Tibial nerve (tissue), 4 donors: ENCODE results near the gene NELL1. TPM values are rescaled to one million over a fixed set of nuclear protein-coding genes. Genes with fewer than 3 reads are reported as not detected.

ENCODE experiments used
- DNase-seq, 2 donors: peaks; one replicate each; pipeline ENCODE4 v3.0.0-alpha.2; 2019; ENCODE audit warnings: low spot score in 2 of 2
- H3K27ac ChIP-seq, 4 donors: fragments of 200-600 bp; sonication (generic) in 3 of 4; one replicate each; pipeline ENCODE4 v1.5.1; 2017 to 2019; ENCODE audit warnings: mild to moderate bottlenecking in 1 of 4
- H3K27me3 ChIP-seq, 2 donors: fragments of 200-600 bp; sonication (generic) in 1 of 2; one replicate each; pipeline versions ENCODE4 v1.5.1 to v1.6.0; 2017 to 2019
- H3K36me3 ChIP-seq, 3 donors: fragments of 200-600 bp; sonication (generic); one replicate each; pipeline ENCODE4 v1.5.1; 2018 to 2019
- H3K4me1 ChIP-seq, 4 donors: fragments of 200-600 bp; sonication (generic) in 3 of 4; one replicate each; pipeline ENCODE4 v1.5.1; 2017 to 2019
- H3K4me3 ChIP-seq, 4 donors: fragments of 200-600 bp; sonication (generic) in 3 of 4; one replicate each; pipeline ENCODE4 v1.5.1; 2017 to 2019; ENCODE audit warnings: mild to moderate bottlenecking in 1 of 4, moderate library complexity in 1 of 4
- H3K9me3 ChIP-seq, 4 donors: fragments of 200-600 bp; sonication (generic) in 3 of 4; one replicate each; pipeline ENCODE4 v1.5.1; 2017 to 2019
- CTCF ChIP-seq, 5 experiments: fragments of 200-600 bp in 3 of 5; fragments of 450-650 bp in 2 of 5; sonication (generic) in 3 of 5; IDR thresholded peaks; one replicate each; pipeline ENCODE4 v1.5.1; 2016 to 2019; ENCODE audit warnings: antibody characterized with exemption in 5 of 5, mild to moderate bottlenecking in 3 of 5, moderate library complexity in 2 of 5
- EP300 ChIP-seq, 2 donors: sonication (generic); formaldehyde crosslinking; IDR thresholded peaks; one replicate each; pipeline ENCODE4 v1.6.1; 2017; ENCODE audit warnings: antibody characterized with exemption in 2 of 2, mild to moderate bottlenecking in 1 of 2
- POLR2A ChIP-seq, 2 donors: fragments of 450-650 bp; IDR thresholded peaks; one replicate each; pipeline ENCODE4 v1.6.1; 2017; ENCODE audit warnings: antibody characterized with exemption in 2 of 2, mild to moderate bottlenecking in 2 of 2, moderate library complexity in 2 of 2
- WGBS, 2 donors: methylation state at CpG; one replicate each; pipeline ENCODE4 v1.1.5; 2018; 5-methylcytosine and 5-hydroxymethylcytosine counted together
- total RNA-seq, 4 donors: library from RNA; depleted of rRNA; stranded (reverse); fragments of >200 nt; gene quantifications; one replicate each; pipeline ENCODE4 v1.1.0, GENCODE V29; 2016

Gene NELL1
- total RNA-seq, 4 donors from 2014 or later = not detected

DNA sequence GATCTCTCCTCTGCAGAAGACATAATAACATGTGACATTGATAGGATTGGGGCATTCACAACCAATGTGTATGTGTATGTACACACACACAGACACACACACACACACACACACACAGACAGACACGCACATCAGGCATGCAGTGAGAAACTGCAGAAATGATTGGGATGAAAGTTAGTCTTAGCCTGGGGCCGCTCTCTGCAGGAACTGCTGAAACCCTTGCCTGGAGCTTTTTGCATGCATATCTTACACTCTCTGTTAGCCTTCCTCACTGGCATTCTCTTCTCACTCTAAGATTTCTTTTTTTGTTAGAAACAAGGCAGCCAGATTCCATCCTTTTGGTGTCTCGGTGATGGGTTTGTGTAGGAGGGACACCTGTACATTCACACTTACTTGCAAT is 337.9 kb downstream of the NELL1 start:
- Histone ChIP-seq H3K4me3 (no peak overlapping the region), H3K27me3 (no peaks in the 10 kb centered on the region), H3K9me3 (peaks cover 0 to 7% (median 0%) of the 10 kb centered on the region in 4 donors), H3K36me3 (no peaks in the 10 kb centered on the region), H3K4me1 (no peaks in the 10 kb centered on the region), H3K27ac (no peak overlapping the region)
- DNase-seq = no peak
- 60 to 65% methylated on average over 3 of the region's 3 CpGs for WGBS, 2 donors
- TF ChIP-seq POLR2A (IDR thresholded peaks at IDR 0.05) (no peak), CTCF (IDR thresholded peaks at IDR 0.05) (no peak), EP300 (IDR thresholded peaks at IDR 0.05) (no peak)

GRCh38 chr11:21018248-21018647 is 348.9 kb downstream of the NELL1 start:
- H3K36me3 ChIP-seq = no peaks in the 10 kb centered on the region
- H3K9me3 ChIP-seq = no peaks in the 10 kb centered on the region
- TF ChIP-seq POLR2A (IDR thresholded peaks at IDR 0.05) = no peak
- TF ChIP-seq EP300 (IDR thresholded peaks at IDR 0.05) = no peak
- no peak for TF ChIP-seq CTCF (IDR thresholded peaks at IDR 0.05)
- H3K4me1 ChIP-seq = no peaks in the 10 kb centered on the region
- 56 to 64% methylated on average over 3 of the region's 3 CpGs for WGBS, 2 donors
- no peak overlapping the region for H3K27ac ChIP-seq
- H3K4me3 ChIP-seq = no peak overlapping the region
- H3K27me3 ChIP-seq = no peaks in the 10 kb centered on the region
- no peak for DNase-seq

- H3K36me3 ChIP-seq = no peaks in the 10 kb centered on the region
- no peak for DNase-seq
- H3K27me3 ChIP-seq = no peaks in the 10 kb centered on the region
- no peak overlapping the region for H3K4me3 ChIP-seq
- no peak overlapping the region for H3K27ac ChIP-seq
- 23 to 48% methylated on average over 1 of the region's 1 CpG for WGBS, 2 donors
- H3K9me3 ChIP-seq = no peaks in the 10 kb centered on the region
- H3K4me1 ChIP-seq = no peaks in the 10 kb centered on the region
- TF ChIP-seq POLR2A (IDR thresholded peaks at IDR 0.05) = no peak
Observed at GRCh38 chr11:21026685-21027084, 357.3 kb downstream of the NELL1 start.

- WGBS, 2 donors = 65 to 77% methylated on average over 2 of the region's 2 CpGs
- H3K27me3 ChIP-seq = no peaks in the 10 kb centered on the region
- H3K9me3 ChIP-seq = no peaks in the 10 kb centered on the region
- no peaks in the 10 kb centered on the region for H3K4me1 ChIP-seq
- H3K4me3 ChIP-seq = no peak overlapping the region
- TF ChIP-seq POLR2A (IDR thresholded peaks at IDR 0.05) (no peak), CTCF (IDR thresholded peaks at IDR 0.05) (no peak), EP300 (IDR thresholded peaks at IDR 0.05) (no peak)
- DNase-seq = no peak
- H3K36me3 ChIP-seq = no peaks in the 10 kb centered on the region
- no peak overlapping the region for H3K27ac ChIP-seq
Observed at GRCh38 chr11:21037850-21038249, 368.5 kb downstream of the NELL1 start.

DNA sequence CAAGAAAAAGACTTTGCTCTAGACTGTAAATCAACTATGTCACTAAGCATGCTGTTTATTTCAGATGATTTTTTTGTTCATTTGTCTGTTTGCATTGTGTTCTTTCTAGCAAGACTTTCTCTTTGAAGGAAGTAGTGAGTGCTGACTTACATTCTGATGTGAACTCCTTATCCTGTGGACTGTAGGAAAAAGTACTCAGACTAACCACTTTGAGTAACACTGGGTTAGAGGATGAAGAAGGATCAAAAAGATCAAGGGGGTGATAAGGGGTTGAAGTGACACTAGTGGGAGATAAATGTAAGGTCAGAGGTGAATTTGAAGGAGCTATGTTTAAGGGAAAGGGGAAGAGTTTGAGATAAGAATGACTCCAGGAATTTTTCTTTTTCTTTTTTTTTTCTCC is 369.4 kb downstream of the NELL1 start:
- DNase-seq = no peak
- Histone ChIP-seq H3K4me3 (no peak overlapping the region), H3K4me1 (no peaks in the 10 kb centered on the region), H3K36me3 (no peaks in the 10 kb centered on the region), H3K9me3 (no peaks in the 10 kb centered on the region), H3K27me3 (no peaks in the 10 kb centered on the region), H3K27ac (no peak overlapping the region)
- TF ChIP-seq POLR2A (IDR thresholded peaks at IDR 0.05) (no peak), EP300 (IDR thresholded peaks at IDR 0.05) (no peak), CTCF (IDR thresholded peaks at IDR 0.05) (no peak)

- TF ChIP-seq EP300 (IDR thresholded peaks at IDR 0.05) (no peak), CTCF (IDR thresholded peaks at IDR 0.05) (no peak), POLR2A (IDR thresholded peaks at IDR 0.05) (no peak)
- no peaks in the 10 kb centered on the region for H3K27me3 ChIP-seq
- no peak overlapping the region for H3K4me3 ChIP-seq
- no peaks in the 10 kb centered on the region for H3K4me1 ChIP-seq
- no peaks in the 10 kb centered on the region for H3K9me3 ChIP-seq
- no peak for DNase-seq
- H3K27ac ChIP-seq = no peak overlapping the region
- WGBS, 2 donors = 54 to 66% methylated on average over 2 of the region's 2 CpGs
- H3K36me3 ChIP-seq = no peaks in the 10 kb centered on the region
Observed at GRCh38 chr11:21040630-21041029, 371.2 kb downstream of the NELL1 start.
